Forelimb muscle (tissue), 1 donor: Measurements from ENCODE around the gene HMCES. TPM values are rescaled to one million over a fixed set of nuclear protein-coding genes. Genes with fewer than 3 reads are reported as not detected.
A peak's percentile ranks its signal among the peaks of the same experiment; 100 is the strongest.

Source experiments
- DNase-seq: peaks from one replicate; pipeline ENCODE4 v3.0.0-alpha.2; 2013; ENCODE audit warnings: low read depth
- polyA plus RNA-seq: library from polyadenylated mRNA; unstranded; fragments of 120-200 nt; gene quantifications from one replicate; pipeline ENCODE4 v1.2.1, GENCODE V29; 2013; ENCODE audit not compliant: insufficient read length

HMCES gene
- polyA plus RNA-seq, result 21.8 TPM

- DNase-seq, result peak; percentile 46
Observed at GRCh38 chr3:129278439-129278965, at the start of gene HMCES. Gene HMCES (plus strand): TSS chr3:129278870. CDS start chr3:129279733, 863 bp downstream.

GRCh38 chr3:129228891-129229585 is 49.6 kb upstream of the HMCES start:
- DNase-seq, result no peak

GRCh38 chr3:129230311-129231019 is 48.2 kb upstream of the HMCES start:
- DNase-seq, result no peak

GRCh38 chr3:129231331-129232119 is 47.1 kb upstream of the HMCES start:
- DNase-seq, result no peak

- DNase-seq, result no peak
Observed at GRCh38 chr3:129233538-129233937, 45.1 kb upstream of the HMCES start.

GRCh38 chr3:129234441-129234840 is 44.2 kb upstream of the HMCES start:
- DNase-seq, result no peak

- no peak for DNase-seq
Observed at GRCh38 chr3:129235344-129235917, 43.2 kb upstream of the HMCES start.

GRCh38 chr3:129238945-129239705 is 39.5 kb upstream of the HMCES start:
- DNase-seq, result no peak

- DNase-seq, result no peak
Observed at GRCh38 chr3:129239991-129240390, 38.7 kb upstream of the HMCES start.

GRCh38 chr3:129240436-129240835 is 38.2 kb upstream of the HMCES start:
- DNase-seq, result no peak

- DNase-seq, result no peak
Observed at GRCh38 chr3:129245141-129245540, 33.5 kb upstream of the HMCES start.

GRCh38 chr3:129245641-129246306 is 32.9 kb upstream of the HMCES start:
- peak; percentile 64 for DNase-seq

- no peak for DNase-seq
Observed at GRCh38 chr3:129246636-129247035, 32.0 kb upstream of the HMCES start.

GRCh38 chr3:129248286-129248979 is 30.2 kb upstream of the HMCES start:
- no peak for DNase-seq

- DNase-seq, result peak; percentile 88
Observed at GRCh38 chr3:129249284-129250065, 29.2 kb upstream of the HMCES start, which contains the start of gene COPG1. Gene COPG1 (plus strand): TSS chr3:129249606. CDS start chr3:129249710, 104 bp downstream.

GRCh38 chr3:129252748-129253147 is 25.9 kb upstream of the HMCES start:
- DNase-seq, result no peak

GRCh38 chr3:129254536-129255230 is 24.0 kb upstream of the HMCES start:
- DNase-seq, result no peak

GRCh38 chr3:129256270-129256669 is 22.4 kb upstream of the HMCES start:
- DNase-seq, result no peak
